Endothelial cell (in vitro differentiated cells): ENCODE data around the gene PANX1. TPM values are rescaled to one million over a fixed set of nuclear protein-coding genes. Genes with fewer than 3 reads are reported as not detected.

Experiments used
- DNase-seq: peaks from one replicate; pipeline ENCODE4 v3.0.0; 2021; ENCODE audit warnings: low spot score
- H3K27ac Mint-ChIP-seq: one replicate; pipeline ENCODE4 v1.8.0; 2021; ENCODE audit warnings: mixed read lengths, inconsistent platforms; ENCODE audit not compliant: unreplicated experiment
- H3K27me3 Mint-ChIP-seq: one replicate; pipeline ENCODE4 v1.8.0; 2021; ENCODE audit warnings: mild to moderate bottlenecking, moderate library complexity, mixed read lengths, inconsistent platforms; ENCODE audit not compliant: unreplicated experiment
- H3K36me3 Mint-ChIP-seq: one replicate; pipeline ENCODE4 v1.8.0; 2021; ENCODE audit warnings: mild to moderate bottlenecking, low read depth, mixed read lengths, inconsistent platforms; ENCODE audit not compliant: unreplicated experiment
- H3K4me1 Mint-ChIP-seq: one replicate; pipeline ENCODE4 v1.8.0; 2021; ENCODE audit warnings: mild to moderate bottlenecking, mixed read lengths, inconsistent platforms; ENCODE audit not compliant: unreplicated experiment
- H3K4me3 Mint-ChIP-seq: one replicate; pipeline ENCODE4 v1.8.0; 2021; ENCODE audit warnings: mild to moderate bottlenecking, mixed read lengths, inconsistent platforms; ENCODE audit not compliant: unreplicated experiment
- H3K9me3 Mint-ChIP-seq: one replicate; pipeline ENCODE4 v1.8.0; 2021; ENCODE audit warnings: mixed read lengths, inconsistent platforms; ENCODE audit not compliant: unreplicated experiment
- total RNA-seq: library from RNA; stranded (reverse); fragmentation: NEBNext Ultra II Directional; extraction: Animal tissue kit (Norgen Biotek cat#: 25700); gene quantifications from one replicate; pipeline ENCODE4 v1.2.1, GENCODE V29; 2021; ENCODE audit not compliant: unreplicated experiment
- TF ChIP-seq, protein P1 (sequence below): fragments of 200-600 bp; sonication (generic); IDR thresholded peaks from one replicate; pipeline ENCODE4 v1.5.0; 2021; ENCODE audit warnings: antibody characterized with exemption; ENCODE audit not compliant: unreplicated experiment

Gene PANX1
- total RNA-seq, 1 donor from 2014 or later, result 9.9 TPM

DNA sequence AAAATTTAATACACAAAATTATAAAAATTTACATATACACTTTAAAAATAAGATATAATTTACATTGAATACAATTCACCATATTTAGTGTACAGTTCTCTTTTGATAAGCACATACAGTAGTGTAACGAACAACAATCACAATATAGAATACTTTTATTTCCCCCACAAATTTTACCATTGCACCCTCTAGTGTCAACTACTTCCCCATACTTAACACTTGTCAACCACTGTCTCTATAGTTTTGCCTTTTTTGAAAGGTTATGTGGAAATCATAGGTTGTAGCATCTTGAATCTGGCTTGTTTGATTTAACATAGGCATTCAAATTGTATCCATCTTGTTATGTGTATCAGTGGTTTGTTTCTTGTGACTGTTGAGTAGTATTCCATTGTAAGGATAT is 21.3 kb upstream of the PANX1 start:
- Mint-ChIP-seq H3K27me3 (no peaks in the 10 kb centered on the region), H3K27ac (no peak overlapping the region), H3K4me3 (no peak overlapping the region), H3K36me3 (no peaks in the 10 kb centered on the region), H3K4me1 (no peaks in the 10 kb centered on the region), H3K9me3 (no peaks in the 10 kb centered on the region)
- no peak for DNase-seq
- TF ChIP-seq, protein P1, sequence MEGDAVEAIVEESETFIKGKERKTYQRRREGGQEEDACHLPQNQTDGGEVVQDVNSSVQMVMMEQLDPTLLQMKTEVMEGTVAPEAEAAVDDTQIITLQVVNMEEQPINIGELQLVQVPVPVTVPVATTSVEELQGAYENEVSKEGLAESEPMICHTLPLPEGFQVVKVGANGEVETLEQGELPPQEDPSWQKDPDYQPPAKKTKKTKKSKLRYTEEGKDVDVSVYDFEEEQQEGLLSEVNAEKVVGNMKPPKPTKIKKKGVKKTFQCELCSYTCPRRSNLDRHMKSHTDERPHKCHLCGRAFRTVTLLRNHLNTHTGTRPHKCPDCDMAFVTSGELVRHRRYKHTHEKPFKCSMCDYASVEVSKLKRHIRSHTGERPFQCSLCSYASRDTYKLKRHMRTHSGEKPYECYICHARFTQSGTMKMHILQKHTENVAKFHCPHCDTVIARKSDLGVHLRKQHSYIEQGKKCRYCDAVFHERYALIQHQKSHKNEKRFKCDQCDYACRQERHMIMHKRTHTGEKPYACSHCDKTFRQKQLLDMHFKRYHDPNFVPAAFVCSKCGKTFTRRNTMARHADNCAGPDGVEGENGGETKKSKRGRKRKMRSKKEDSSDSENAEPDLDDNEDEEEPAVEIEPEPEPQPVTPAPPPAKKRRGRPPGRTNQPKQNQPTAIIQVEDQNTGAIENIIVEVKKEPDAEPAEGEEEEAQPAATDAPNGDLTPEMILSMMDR, result no peak

GRCh38 chr11:94111241-94111640 is 17.4 kb upstream of the PANX1 start:
- H3K4me3 Mint-ChIP-seq, result no peak overlapping the region
- TF ChIP-seq, protein P1, result no peak
- no peaks in the 10 kb centered on the region for H3K4me1 Mint-ChIP-seq
- no peak for DNase-seq
- H3K36me3 Mint-ChIP-seq, result no peaks in the 10 kb centered on the region
- H3K9me3 Mint-ChIP-seq, result no peaks in the 10 kb centered on the region
- no peak overlapping the region for H3K27ac Mint-ChIP-seq
- H3K27me3 Mint-ChIP-seq, result peaks cover 2% of the 10 kb centered on the region

DNA sequence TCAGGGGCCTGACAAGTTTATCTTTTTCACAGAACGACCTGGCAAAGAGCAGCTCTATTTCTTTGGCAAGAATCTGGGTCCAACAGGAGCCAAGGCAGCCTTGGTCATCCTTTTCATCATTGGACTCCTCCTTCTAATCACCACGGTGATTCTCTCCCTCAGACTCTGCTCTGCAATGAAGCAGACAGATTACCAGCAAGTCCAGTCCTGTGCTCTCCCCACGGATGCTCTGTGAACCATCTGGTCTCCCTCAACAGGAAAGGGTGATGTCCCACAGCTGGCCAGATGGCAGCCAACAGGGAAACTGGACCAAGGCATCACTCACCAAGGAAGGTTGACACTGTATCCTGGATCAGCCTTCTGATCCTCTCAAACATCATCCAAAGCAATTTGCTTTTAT is 17.0 kb upstream of the PANX1 start:
- DNase-seq, result no peak
- H3K27me3 Mint-ChIP-seq, result peaks cover 2% of the 10 kb centered on the region
- no peaks in the 10 kb centered on the region for H3K4me1 Mint-ChIP-seq
- TF ChIP-seq, protein P1, result no peak
- no peaks in the 10 kb centered on the region for H3K36me3 Mint-ChIP-seq
- no peaks in the 10 kb centered on the region for H3K9me3 Mint-ChIP-seq
- H3K4me3 Mint-ChIP-seq, result no peak overlapping the region
- no peak overlapping the region for H3K27ac Mint-ChIP-seq

- no peak overlapping the region for H3K27ac Mint-ChIP-seq
- H3K27me3 Mint-ChIP-seq, result peaks cover 3% of the 10 kb centered on the region
- H3K9me3 Mint-ChIP-seq, result no peaks in the 10 kb centered on the region
- DNase-seq, result no peak
- no peak overlapping the region for H3K4me3 Mint-ChIP-seq
- H3K36me3 Mint-ChIP-seq, result no peaks in the 10 kb centered on the region
- no peaks in the 10 kb centered on the region for H3K4me1 Mint-ChIP-seq
- TF ChIP-seq, protein P1, result no peak
Observed at GRCh38 chr11:94112206-94112953, 16.3 kb upstream of the PANX1 start.

GRCh38 chr11:94117197-94117574 is 11.5 kb upstream of the PANX1 start:
- Mint-ChIP-seq H3K27ac (no peak overlapping the region), H3K4me1 (no peaks in the 10 kb centered on the region)
- TF ChIP-seq, protein P1, result no peak

More at GRCh38 chr11:94117197-94117574, 11.5 kb upstream of the PANX1 start:
- Mint-ChIP-seq H3K27me3 (peaks cover 9% of the 10 kb centered on the region), H3K36me3 (no peaks in the 10 kb centered on the region), H3K4me3 (no peak overlapping the region), H3K9me3 (no peaks in the 10 kb centered on the region)
- no peak for DNase-seq
